MM.1S (cell line): ENCODE results near the gene TM9SF2.

ENCODE experiments used
- DNase-seq: peaks from one replicate; pipeline ENCODE4 v3.0.0-alpha.2; 2015
- H2AFZ ChIP-seq: fragments of 300-600 bp; sonication (generic); 2 replicates; pipeline ENCODE4 v1.6.0; 2016; ENCODE audit warnings: antibody characterized with exemption, low read length
- H3F3A ChIP-seq: fragments of 300-600 bp; sonication (generic); 2 replicates; pipeline ENCODE4 v1.6.1; 2016; ENCODE audit warnings: mild to moderate bottlenecking, antibody characterized with exemption, low read length, moderate library complexity, mixed read lengths; ENCODE audit not compliant: insufficient read depth
- H3K27ac ChIP-seq: fragments of 300-600 bp; sonication (generic); 2 replicates; pipeline ENCODE4 v1.5.1; 2016; ENCODE audit warnings: mild to moderate bottlenecking, low read length
- H3K27me3 ChIP-seq: fragments of 300-600 bp; sonication (generic); replicated peaks from 2 replicates; pipeline ENCODE4 v1.6.0; 2016; ENCODE audit warnings: low read length; ENCODE audit not compliant: insufficient read depth
- H3K36me3 ChIP-seq: fragments of 300-600 bp; sonication (generic); replicated peaks from 2 replicates; pipeline ENCODE4 v1.6.1; 2016; ENCODE audit warnings: mild to moderate bottlenecking, low read length, mixed read lengths; ENCODE audit not compliant: insufficient read depth
- H3K4me1 ChIP-seq: fragments of 300-600 bp; sonication (generic); 2 replicates; pipeline ENCODE4 v1.6.1; 2016; ENCODE audit warnings: low read length, mixed read lengths
- H3K4me2 ChIP-seq: fragments of 300-600 bp; sonication (generic); 2 replicates; pipeline ENCODE4 v1.6.0; 2016; ENCODE audit warnings: low read depth, low read length
- H3K4me3 ChIP-seq: fragments of 300-600 bp; sonication (generic); 2 replicates; pipeline ENCODE4 v1.5.1; 2016; ENCODE audit warnings: low read length, mixed read lengths
- H3K79me2 ChIP-seq: fragments of 300-600 bp; sonication (generic); 2 replicates; pipeline ENCODE4 v1.6.1; 2016; ENCODE audit warnings: mixed run types, low read length, mixed read lengths
- H3K9ac ChIP-seq: fragments of 300-600 bp; sonication (generic); 2 replicates; pipeline ENCODE4 v1.6.1; 2016; ENCODE audit warnings: low read length, mixed read lengths
- H3K9me2 ChIP-seq: fragments of 300-600 bp; sonication (generic); replicated peaks from 2 replicates; pipeline ENCODE4 v1.6.1; 2016; ENCODE audit warnings: mild to moderate bottlenecking, low read length, mixed read lengths; ENCODE audit not compliant: insufficient read depth
- H3K9me3 ChIP-seq: fragments of 300-600 bp; sonication (generic); replicated peaks from 2 replicates; pipeline ENCODE4 v1.6.1; 2016; ENCODE audit warnings: mild to moderate bottlenecking, low read length, mixed read lengths; ENCODE audit not compliant: insufficient read depth
- H4K20me1 ChIP-seq: fragments of 300-600 bp; sonication (generic); 2 replicates; pipeline ENCODE4 v1.6.1; 2016; ENCODE audit warnings: mild to moderate bottlenecking, low read length, moderate library complexity, mixed read lengths; ENCODE audit not compliant: insufficient read depth
- CTCF ChIP-seq: fragments of 300-600 bp; sonication (generic); IDR thresholded peaks from 2 replicates; pipeline ENCODE4 v1.5.1; 2016; ENCODE audit warnings: antibody characterized with exemption, low read length, mixed read lengths
- EZH2 ChIP-seq: fragments of 300-600 bp; sonication (generic); optimal IDR thresholded peaks from 2 replicates; pipeline ENCODE3; 2017; ENCODE audit warnings: low read depth, mild to moderate bottlenecking, antibody characterized with exemption, low read length, mixed read lengths
- EZH2phosphoT487 ChIP-seq: fragments of 300-600 bp; sonication (generic); IDR thresholded peaks from 2 replicates; pipeline ENCODE4 v1.6.1; 2018; ENCODE audit warnings: antibody characterized with exemption, low read length

The TM9SF2 gene

DNA sequence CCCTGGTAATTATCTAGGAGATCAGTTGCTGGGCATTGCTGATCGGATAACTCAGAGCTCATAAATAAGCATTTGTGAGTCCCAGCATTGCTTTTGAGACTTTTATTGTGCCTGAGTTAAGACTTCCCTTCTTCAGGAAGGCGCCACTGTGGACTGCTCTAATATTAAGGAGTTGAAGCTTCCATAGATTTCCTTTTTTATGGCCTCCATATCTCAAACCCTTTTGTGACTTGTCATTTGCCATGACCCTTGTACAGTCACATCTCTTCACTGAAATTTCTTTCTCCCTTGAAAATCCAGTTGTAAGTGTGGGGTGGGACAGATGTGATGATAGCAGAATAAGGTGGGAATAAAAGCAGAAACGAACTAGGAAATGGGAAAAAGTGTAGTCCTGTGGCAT is 6.3 kb downstream of the TM9SF2 start:
- H3K9me3 ChIP-seq: no peaks in the 10 kb centered on the region
- TF ChIP-seq CTCF (no peak), EZH2phosphoT487 (no peak), EZH2 (no peak)
- peaks cover 100% of the 10 kb centered on the region for H3K79me2 ChIP-seq
- no peaks in the 10 kb centered on the region for H3K27me3 ChIP-seq
- no peak overlapping the region for H3K4me2 ChIP-seq
- H2AFZ ChIP-seq: no peak overlapping the region
- H3K27ac ChIP-seq: no peak overlapping the region
- no peaks in the 10 kb centered on the region for H3K9me2 ChIP-seq
- peaks cover 7% of the 10 kb centered on the region for H4K20me1 ChIP-seq
- DNase-seq: no peak
- no peak overlapping the region for H3K4me3 ChIP-seq
- H3K4me1 ChIP-seq: peaks cover 13% of the 10 kb centered on the region
- H3K9ac ChIP-seq: no peak overlapping the region
- no peaks in the 10 kb centered on the region for H3F3A ChIP-seq
- no peaks in the 10 kb centered on the region; the same call in 1 of the 2 replicates for H3K36me3 ChIP-seq

DNA sequence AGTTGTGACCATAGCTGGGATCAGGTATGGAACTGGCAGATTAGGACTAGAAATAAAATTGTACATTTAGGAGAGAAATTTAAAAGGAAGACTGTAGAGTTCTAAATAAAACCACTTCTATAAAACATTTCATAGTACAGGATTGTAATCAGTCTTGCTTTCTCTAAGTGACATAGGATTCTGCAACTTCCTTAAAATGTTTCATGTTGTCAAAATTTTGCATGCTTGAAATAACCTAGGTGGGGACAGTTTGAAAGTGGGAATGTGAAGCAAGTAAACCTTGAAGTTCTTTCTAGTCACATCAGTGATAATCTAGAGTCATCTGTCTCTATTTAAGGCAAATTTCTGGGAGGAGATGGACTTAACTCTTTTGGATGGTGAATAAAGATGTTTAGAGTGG is 6.7 kb downstream of the TM9SF2 start:
- Histone ChIP-seq H3K4me1 (peaks cover 9% of the 10 kb centered on the region), H3F3A (no peaks in the 10 kb centered on the region), H3K36me3 (no peaks in the 10 kb centered on the region; the same call in 1 of the 2 replicates), H3K4me3 (no peak overlapping the region), H3K9me2 (no peaks in the 10 kb centered on the region), H3K9me3 (no peaks in the 10 kb centered on the region), H3K79me2 (peaks cover 100% of the 10 kb centered on the region), H2AFZ (no peak overlapping the region), H3K9ac (no peak overlapping the region), H3K27me3 (no peaks in the 10 kb centered on the region), H3K4me2 (no peak overlapping the region), H4K20me1 (peaks cover 11% of the 10 kb centered on the region), H3K27ac (no peak overlapping the region)
- TF ChIP-seq CTCF (no peak), EZH2 (no peak), EZH2phosphoT487 (no peak)
- DNase-seq: no peak

DNA sequence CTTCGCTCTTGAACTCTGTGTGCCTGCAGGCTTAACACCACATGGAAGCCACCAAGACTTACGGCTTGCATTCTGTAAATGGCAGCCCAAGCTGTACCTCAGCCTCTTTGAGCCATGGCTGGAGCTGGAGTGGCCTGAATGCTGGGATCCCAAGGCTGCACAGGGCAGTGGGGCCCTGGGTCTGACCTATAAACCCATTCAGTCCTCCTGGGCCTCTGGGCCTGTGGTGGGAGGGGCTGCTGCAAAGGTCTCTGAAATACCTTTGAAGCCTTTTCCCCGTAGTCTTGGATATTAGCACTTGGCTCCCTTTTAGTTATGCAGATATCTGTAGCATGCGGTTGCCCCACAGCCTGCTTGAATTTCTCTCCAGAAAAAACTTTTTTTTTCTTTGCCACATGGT is 8.2 kb downstream of the TM9SF2 start:
- Histone ChIP-seq H3K27me3 (no peaks in the 10 kb centered on the region), H3K27ac (no peak overlapping the region), H3F3A (no peaks in the 10 kb centered on the region), H3K4me3 (no peak overlapping the region), H3K9ac (no peak overlapping the region), H3K79me2 (peaks cover 100% of the 10 kb centered on the region), H2AFZ (no peak overlapping the region), H3K9me2 (no peaks in the 10 kb centered on the region), H3K4me2 (no peak overlapping the region), H3K9me3 (no peaks in the 10 kb centered on the region), H4K20me1 (peaks cover 23% of the 10 kb centered on the region), H3K4me1 (peaks cover 7% of the 10 kb centered on the region), H3K36me3 (no peaks in the 10 kb centered on the region; the same call in 1 of the 2 replicates)
- no peak for DNase-seq
- TF ChIP-seq CTCF (no peak), EZH2 (no peak), EZH2phosphoT487 (no peak)
